ENCODE results near the gene HSP90AB1. TPM values are rescaled to one million over a fixed set of nuclear protein-coding genes. Genes with fewer than 3 reads are reported as not detected.

The HSP90AB1 gene
- 256 TPM for total RNA-seq (ENCODE audit: insufficient read depth, low replicate concordance)

DNA sequence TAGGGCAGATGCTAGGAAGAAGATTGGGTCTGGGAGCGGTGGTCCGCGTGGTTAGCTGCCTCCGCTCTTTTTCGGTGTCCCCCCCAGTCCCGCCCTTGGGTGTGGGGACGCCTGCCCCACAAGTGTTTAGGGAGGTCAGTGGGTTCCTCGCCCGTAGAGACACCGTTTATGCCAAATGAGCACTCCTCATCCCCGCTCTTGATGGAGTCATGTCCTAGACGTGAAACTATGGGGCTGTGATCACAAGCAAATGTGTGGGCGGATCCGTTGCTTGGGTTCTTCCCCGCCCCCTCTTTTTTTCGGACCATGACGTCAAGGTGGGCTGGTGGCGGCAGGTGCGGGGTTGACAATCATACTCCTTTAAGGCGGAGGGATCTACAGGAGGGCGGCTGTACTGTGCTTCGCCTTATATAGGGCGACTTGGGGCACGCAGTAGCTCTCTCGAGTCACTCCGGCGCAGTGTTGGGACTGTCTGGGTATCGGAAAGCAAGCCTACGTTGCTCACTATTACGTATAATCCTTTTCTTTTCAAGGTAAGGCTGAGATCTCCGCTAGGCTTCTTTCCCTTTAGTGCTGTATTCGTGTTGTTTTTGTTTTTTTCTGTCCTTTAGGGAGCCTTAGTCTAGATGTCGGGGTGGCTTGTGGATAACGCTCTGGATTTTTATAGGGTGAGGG is at the start of gene HSP90AB1:
Gene HSP90AB1, plus strand, starts transcription at position 439 of the 675 bp plus-strand sequence. CDS start 1,529 bp downstream, outside the sequence.
- DNase-seq (ENCODE audit: low spot score), result peak; percentile 96

DNA sequence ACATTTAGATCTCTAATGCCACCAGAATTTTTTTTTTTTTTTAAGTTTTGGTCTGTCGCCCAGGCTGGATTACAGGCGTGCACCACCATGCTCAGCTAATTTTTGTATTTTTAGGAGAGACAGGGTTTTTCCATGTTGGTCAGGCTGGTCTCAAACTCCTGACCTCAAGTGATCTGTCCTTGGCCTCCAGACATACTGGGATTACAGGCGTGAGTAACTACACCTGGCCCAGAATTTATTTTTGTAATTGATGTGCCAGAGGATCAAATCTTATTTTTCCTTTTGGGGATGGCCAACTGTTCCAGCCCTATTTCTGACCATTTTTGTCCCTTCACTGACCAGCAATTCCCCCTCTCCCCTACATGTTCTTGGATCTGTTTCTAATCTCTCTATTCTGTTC is 48.2 kb upstream of the HSP90AB1 start:
- DNase-seq (ENCODE audit: low spot score), result no peak

DNA sequence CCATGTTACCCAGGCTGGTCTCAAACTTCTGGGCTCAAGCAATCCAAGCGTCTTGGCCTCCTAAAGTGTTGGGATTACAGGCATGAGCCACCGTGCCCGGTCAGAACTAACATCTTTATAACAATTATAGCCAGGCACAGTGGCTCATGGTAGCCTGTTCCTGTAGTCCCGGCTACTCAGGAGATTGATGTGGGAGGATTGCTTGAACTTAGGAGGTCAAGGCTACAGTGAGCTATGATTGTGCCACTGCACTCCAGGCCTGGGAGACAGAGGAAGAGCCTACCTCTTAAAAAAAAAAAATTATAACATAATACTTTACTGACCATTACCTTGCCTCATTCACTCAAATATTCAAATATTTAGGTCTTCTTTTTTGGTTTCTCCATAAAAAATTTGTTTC is 47.0 kb upstream of the HSP90AB1 start:
- no peak for DNase-seq (ENCODE audit: low spot score)

- DNase-seq (ENCODE audit: low spot score), result no peak
Measured at GRCh38 chr6:44201200-44201599, 45.7 kb upstream of the HSP90AB1 start.

DNA sequence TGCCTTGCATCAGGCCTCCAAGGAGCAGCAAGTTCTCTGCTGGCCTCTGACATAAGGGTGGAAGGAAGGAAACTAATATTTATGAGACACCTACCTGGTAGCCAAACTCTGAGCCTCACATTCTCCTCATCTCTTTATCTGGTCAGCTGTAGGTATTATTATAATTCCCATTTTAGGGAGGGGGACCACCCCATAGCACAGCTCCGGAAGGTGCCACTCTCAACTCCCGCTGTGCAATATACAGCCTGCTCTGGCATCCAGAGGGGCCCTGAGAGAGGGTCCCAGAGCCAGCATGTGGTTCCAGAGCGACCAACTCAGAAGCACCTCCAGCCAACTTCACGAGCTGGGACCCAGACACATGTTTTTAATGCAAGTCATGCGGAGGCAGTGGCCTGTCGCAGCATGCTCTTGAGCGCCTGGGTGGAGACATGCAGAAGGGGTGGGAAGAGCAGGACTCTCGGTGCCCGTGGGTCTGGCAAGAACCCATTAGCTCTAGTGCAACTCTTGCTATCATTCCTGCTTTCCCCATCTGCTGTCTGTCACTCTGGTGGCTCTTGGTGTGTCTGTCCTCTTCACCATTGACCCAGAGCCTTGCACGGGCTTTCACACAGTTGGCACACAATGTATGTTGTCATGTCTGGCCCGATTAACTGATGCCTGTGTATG is 45.1 kb upstream of the HSP90AB1 start:
- peak; percentile 31 for DNase-seq (ENCODE audit: low spot score)

- no peak for DNase-seq (ENCODE audit: low spot score)
Measured at GRCh38 chr6:44202332-44202971, 44.4 kb upstream of the HSP90AB1 start.

DNA sequence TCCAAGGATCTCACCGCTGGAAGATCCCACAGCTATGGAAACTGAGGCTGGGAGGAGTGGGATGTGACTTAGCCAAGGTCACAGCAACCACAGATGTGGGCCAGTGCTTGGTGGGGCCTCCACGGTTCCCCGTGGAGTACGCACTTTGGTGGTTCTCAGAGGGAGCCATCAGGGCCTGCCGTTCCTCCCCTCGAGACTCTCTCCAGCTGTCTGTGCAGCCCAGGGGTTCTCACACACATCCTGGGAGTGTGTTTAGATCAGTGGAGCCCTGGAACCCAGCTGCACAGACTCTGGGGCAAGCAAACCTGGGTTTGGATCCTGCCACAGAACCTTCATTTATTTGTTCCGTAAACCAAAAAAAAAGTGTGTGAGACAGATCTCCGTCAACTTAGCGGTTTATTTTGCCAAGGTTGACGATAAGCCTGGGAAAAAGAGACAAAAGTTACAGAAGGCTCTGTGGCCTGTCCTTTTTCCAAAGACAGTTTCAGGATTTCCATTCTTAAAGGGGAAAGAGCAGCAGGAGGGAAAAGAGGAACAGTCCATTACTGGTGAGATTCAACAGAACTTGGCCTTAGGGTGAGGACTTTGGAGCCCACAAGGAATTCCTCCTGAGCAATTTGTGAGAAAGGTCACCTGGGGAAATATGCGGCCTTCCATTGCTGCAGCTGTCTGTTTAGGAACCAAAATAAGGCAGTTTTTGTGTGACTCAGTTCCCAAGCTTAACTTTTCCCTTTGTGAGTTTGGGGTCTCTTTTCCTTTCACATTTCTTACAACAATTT is 43.7 kb upstream of the HSP90AB1 start:
- no peak for DNase-seq (ENCODE audit: low spot score)

DNA sequence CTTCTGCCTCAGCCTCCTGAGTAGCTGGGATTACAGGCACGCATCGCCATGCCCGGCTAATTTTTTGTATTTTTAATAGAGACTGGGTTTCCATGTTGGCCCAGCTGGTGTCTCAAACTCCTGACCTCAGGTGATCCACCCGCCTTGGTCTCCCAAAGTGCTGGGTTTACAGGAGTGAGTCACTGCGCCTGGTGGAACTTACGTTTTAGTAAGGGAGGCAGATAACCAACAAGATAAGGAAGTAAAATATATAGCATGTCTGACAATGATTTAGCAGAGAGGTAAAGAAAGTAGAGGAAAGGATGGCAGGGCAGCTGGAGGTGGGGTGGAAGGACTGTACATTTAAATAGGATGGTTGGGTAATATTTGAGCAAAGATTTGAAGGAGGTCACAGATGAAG is 42.9 kb upstream of the HSP90AB1 start:
- DNase-seq (ENCODE audit: low spot score), result no peak

DNA sequence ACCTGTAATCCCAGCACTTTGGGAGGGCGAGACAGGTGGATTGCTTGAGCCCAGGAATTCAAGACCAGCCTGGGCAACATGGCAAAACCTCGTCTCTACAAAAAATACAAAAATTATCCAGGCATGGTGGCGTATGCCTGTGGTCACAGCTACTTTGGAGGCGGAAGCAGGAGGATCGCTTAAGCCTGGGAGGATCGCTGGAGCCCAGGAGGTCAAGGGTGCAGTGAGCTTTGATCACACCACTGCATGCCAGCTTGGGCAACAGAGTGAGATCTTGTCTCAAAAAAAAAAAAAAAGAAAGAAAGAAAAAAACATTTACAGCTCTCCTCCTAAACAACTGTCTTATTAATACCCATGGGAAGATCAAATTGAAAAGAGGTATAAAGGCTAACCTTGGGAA is 38.9 kb upstream of the HSP90AB1 start:
- no peak for DNase-seq (ENCODE audit: low spot score)

DNA sequence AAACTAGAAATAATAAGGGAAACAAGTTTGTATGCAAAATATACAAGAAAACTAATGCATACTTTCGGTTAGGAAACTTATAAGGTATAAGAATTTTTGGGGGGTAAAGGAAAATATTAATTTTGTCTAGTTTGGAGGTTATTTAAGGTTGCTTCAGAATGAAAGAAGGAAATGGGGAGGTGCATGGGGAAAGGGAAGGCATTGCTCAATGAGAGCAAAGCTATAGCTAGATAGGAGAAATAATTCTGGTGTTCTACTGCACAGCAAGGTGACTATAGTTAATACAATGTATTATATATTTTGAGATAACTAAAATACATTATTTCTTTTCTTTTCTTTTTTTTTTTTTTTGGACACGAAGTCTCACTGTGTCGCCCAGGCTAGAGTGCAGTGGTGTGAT is 35.6 kb upstream of the HSP90AB1 start:
- no peak for DNase-seq (ENCODE audit: low spot score)

- no peak for DNase-seq (ENCODE audit: low spot score)
Measured at GRCh38 chr6:44214307-44214706, 32.6 kb upstream of the HSP90AB1 start.

DNA sequence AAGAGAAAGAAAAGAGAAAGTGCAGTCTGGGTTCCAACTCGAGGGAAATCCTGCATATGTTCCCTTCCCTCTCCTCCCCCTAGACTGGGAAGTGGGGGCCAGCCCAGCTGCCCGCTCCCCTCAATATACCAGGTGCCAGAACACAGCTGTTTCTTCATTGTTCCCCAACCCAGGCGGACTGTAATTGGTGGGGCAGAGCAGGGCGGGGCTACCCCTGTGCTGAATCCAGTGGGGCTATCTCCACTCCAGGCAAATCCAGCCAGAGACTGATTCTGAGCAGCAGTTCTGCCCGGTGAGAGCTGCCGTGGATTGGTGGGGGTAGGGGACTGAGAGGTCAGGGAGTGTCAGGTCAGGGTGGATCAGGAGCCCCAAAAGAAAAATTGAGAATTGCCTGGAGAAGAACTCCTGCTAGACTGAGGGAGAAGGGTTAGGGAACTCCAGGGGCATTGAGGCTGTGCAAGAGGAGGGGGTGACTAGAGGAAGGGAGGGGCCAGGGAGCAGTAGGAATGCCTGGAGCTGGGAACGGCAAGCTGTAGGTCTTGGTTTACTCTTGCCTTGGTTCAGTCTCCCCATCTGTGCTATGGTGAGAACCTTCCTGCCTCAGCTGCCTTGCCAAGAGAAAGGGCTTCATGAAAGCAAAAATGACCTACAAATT is 30.1 kb upstream of the HSP90AB1 start, which contains the start of gene MYMX:
Gene MYMX, plus strand, starts transcription at position 250 of the 655 bp plus-strand sequence. CDS start 546 bp downstream, outside the sequence.
- no peak for DNase-seq (ENCODE audit: low spot score)

GRCh38 chr6:44217332-44218143 is 29.4 kb upstream of the HSP90AB1 start:
- peak; percentile 64 for DNase-seq (ENCODE audit: low spot score)

GRCh38 chr6:44219053-44219814 is 27.7 kb upstream of the HSP90AB1 start:
- DNase-seq (ENCODE audit: low spot score), result peak; percentile 86

DNA sequence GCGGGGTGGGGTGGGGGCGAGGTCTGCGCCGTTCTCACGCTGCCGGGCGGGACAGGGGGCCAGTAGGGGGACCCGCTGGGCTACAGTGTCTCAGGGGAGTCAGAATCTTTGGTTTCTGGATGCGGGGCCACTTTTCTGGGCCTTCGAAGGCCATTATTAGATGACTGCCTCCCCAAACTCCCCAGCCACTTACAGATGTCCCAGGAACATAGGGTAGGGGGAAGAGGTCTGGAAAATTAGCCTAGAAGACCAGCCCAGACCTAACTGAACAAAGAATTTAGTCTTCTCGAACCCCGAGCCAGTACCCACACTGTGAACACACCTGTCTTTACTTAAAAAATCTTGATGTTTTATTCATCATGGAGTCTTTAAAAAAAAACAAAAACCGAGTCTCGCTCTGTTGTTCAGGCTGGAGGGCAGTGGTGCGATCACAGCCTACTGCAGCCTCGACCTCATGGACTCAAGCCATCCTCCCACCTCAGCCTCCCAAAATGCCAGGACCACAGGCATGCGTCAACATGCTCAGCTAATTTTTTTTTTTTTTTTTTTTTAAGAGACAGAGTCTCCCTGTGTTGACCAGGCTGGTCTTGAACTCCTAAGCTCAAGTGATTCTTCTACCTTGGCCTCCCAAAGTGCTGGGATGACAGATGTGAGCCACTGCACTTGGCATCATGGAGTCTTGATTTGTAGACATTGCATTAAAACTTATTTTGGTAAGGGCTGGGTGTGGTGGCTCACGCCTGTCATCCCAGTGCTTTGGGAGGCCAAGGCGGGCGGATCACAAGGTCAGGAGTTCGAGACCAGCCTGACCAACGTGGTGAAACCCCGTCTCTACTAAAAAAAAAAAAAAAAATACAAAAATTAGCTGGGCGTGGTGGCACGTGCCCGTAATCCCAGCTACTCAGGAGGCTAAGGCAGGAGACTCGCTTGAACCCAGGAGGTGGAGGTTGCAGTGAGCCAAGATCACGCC is 26.8 kb upstream of the HSP90AB1 start:
- no peak for DNase-seq (ENCODE audit: low spot score)

DNA sequence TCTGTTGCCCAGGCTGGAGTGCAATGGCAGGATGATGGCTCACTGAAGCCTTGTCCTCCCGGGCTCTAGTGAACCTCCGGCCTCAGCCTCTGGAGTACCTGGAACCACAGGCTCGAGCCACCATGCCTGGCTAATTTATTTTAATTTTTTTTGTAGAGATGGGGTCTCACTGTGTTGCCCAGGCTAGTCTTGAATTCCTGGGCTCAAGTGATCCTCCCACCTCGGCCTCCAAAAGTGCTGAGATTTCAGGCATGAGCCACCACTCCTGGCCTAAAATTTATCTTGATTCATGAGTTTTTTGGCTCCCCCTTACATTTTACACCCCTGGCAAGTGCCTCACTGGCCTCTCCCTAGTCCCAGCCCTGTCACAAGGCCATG is 26.0 kb upstream of the HSP90AB1 start:
- no peak for DNase-seq (ENCODE audit: low spot score)

GRCh38 chr6:44221291-44221960 is 25.5 kb upstream of the HSP90AB1 start:
- peak; percentile 76 for DNase-seq (ENCODE audit: low spot score)

DNA sequence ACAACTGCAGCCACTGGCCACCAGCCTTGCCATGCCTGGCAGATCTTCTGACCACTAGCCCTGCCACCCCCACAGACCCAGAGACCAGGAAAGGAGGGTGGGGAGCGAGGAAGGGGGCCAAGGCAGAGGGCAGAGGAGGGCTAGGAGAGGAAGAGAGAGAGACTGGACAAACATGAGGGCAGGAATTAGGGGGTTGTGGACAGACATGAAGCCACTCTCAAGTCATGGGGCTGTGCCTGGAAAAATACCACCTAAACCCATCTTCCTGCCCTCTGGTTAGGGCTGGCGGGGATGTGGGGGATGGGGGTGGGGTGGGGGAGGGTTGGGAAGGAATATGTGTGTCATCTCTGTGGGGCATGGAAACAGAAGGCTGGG is 25.0 kb upstream of the HSP90AB1 start:
- no peak for DNase-seq (ENCODE audit: low spot score)

Measured in umbilical cord (tissue), 2 donors.